Endothelial cell of umbilical vein (primary cell): ENCODE results near the gene FHOD3. TPM values are rescaled to one million over a fixed set of nuclear protein-coding genes. Genes with fewer than 3 reads are reported as not detected.

ENCODE experiments used
- BruUV-seq: library from RNA; stranded (reverse); fragments of 400-500 nt; replicated peaks from 2 replicates; lab custom pipeline; 2021; lab: Mats Ljungman, UMichigan
- CTCF ChIA-PET: fragments of 300-600, 350-600 bp; sonication (Branson Sonifier 250); formaldehyde crosslinking; loops from one replicate; lab custom pipeline; 2021; ENCODE audit warnings: antibody characterized with exemption, inconsistent platforms; lab: Charles Lee
- POLR2A ChIA-PET: fragments of 300-600, 350-600 bp; sonication (Branson Sonifier 250); formaldehyde crosslinking; loops from one replicate; lab custom pipeline; 2021; ENCODE audit warnings: antibody characterized with exemption, inconsistent platforms; lab: Charles Lee
- DNase-seq: peaks from one replicate; pipeline ENCODE4 v3.0.0-alpha.2; 2011; ENCODE audit warnings: low read depth, low spot score
- FAIRE-seq: peaks from 2 replicates; lab custom pipeline; 2011; peaks lifted over from hg19 to GRCh38; lab: Jason Lieb, UNC
- H2AFZ ChIP-seq: 2 replicates; pipeline ENCODE4 v1.6.0; 2012; ENCODE audit warnings: low read depth, low read length, control low read depth, inconsistent platforms
- H3K27ac ChIP-seq: 2 replicates; pipeline ENCODE4 v1.5.1; 2011; ENCODE audit warnings: low read depth, mild to moderate bottlenecking, control low read depth, low read length, moderate library complexity; ENCODE audit not compliant: insufficient read depth
- H3K27me3 ChIP-seq, 2 experiments: 2 replicates each; pipeline versions ENCODE4 v1.6.0 to v1.6.1; 2011; ENCODE audit warnings: low read length in 2 of 2, mixed read lengths in 1 of 2; ENCODE audit not compliant: control insufficient read depth in 2 of 2, insufficient read depth in 2 of 2
- H3K36me3 ChIP-seq, 2 experiments: 2 replicates in 1 of 2; 3 replicates in 1 of 2; pipeline ENCODE4 v1.5.1; 2011; ENCODE audit warnings: low read length in 2 of 2, mild to moderate bottlenecking in 1 of 2, moderate library complexity in 1 of 2; ENCODE audit not compliant: control insufficient read depth in 2 of 2, insufficient read depth in 2 of 2; ENCODE audit errors: extremely low read depth in 1 of 2
- H3K4me1 ChIP-seq: 3 replicates; pipeline ENCODE4 v1.5.1; 2011; ENCODE audit warnings: mild to moderate bottlenecking, low read length; ENCODE audit not compliant: control insufficient read depth, insufficient read depth; ENCODE audit errors: extremely low read depth
- H3K4me2 ChIP-seq: 2 replicates; pipeline ENCODE4 v1.6.1; 2011; ENCODE audit warnings: low read length, control low read depth, mixed read lengths; ENCODE audit not compliant: insufficient read depth
- H3K4me3 ChIP-seq, 3 experiments: fragments of 200-600 bp in 1 of 3; sonication (generic), shearing (Covaris generic) in 1 of 3; replicated peaks in 1 of 3; 2 replicates each; pipeline ENCODE4 v1.5.1; 2011 to 2016; ENCODE audit warnings: control low read depth in 3 of 3, low read length in 3 of 3, mild to moderate bottlenecking in 2 of 3, inconsistent platforms in 1 of 3, low read depth in 1 of 3, moderate library complexity in 1 of 3; ENCODE audit not compliant: insufficient read depth in 1 of 3
- H3K79me2 ChIP-seq: 2 replicates; pipeline ENCODE4 v1.6.0; 2012; ENCODE audit warnings: low read length, inconsistent platforms; ENCODE audit not compliant: control insufficient read depth, insufficient read depth
- H3K9ac ChIP-seq: replicated peaks from 2 replicates; pipeline ENCODE3; 2011; ENCODE audit warnings: low read length, control low read depth; ENCODE audit not compliant: insufficient read depth; ENCODE audit errors: extremely low read depth
- H3K9me1 ChIP-seq: replicated peaks from 3 replicates; pipeline ENCODE4 v1.6.0; 2011; ENCODE audit warnings: mild to moderate bottlenecking, low read length; ENCODE audit not compliant: control insufficient read depth, insufficient read depth; ENCODE audit errors: extremely low read depth
- H3K9me3 ChIP-seq: replicated peaks from 2 replicates; pipeline ENCODE4 v1.5.1; 2012; ENCODE audit warnings: low read length, inconsistent platforms; ENCODE audit not compliant: control insufficient read depth, insufficient read depth
- H4K20me1 ChIP-seq: replicated peaks from 2 replicates; pipeline ENCODE3; 2011; ENCODE audit warnings: mild to moderate bottlenecking, low read length; ENCODE audit not compliant: control insufficient read depth, insufficient read depth; ENCODE audit errors: extremely low read depth
- FOS ChIP-seq: IDR thresholded peaks from 2 replicates; pipeline ENCODE4 v1.6.1; 2011; ENCODE audit warnings: mild to moderate bottlenecking, low read length, moderate library complexity, borderline replicate concordance; ENCODE audit not compliant: insufficient read depth
- GATA2 ChIP-seq: IDR thresholded peaks from 2 replicates; pipeline ENCODE4 v1.7.0; 2011; ENCODE audit warnings: low read depth, mild to moderate bottlenecking, moderate library complexity, mixed read lengths, low read length; ENCODE audit not compliant: insufficient read length, insufficient read depth
- JUN ChIP-seq: IDR thresholded peaks from 2 replicates; pipeline ENCODE4 v1.6.1; 2011; ENCODE audit warnings: borderline replicate concordance, low read depth; ENCODE audit not compliant: insufficient read length, insufficient read depth
- MYC ChIP-seq: IDR thresholded peaks from one replicate; pipeline ENCODE4 v1.6.1; 2011; ENCODE audit warnings: mild to moderate bottlenecking, low read depth, low read length
- POLR2A ChIP-seq: IDR thresholded peaks from 2 replicates; pipeline ENCODE4 v1.6.1; 2012; ENCODE audit warnings: low read depth, mild to moderate bottlenecking, control low read depth, low read length
- dilution Hi-C: fragments of 300-500 bp; cut with MboI; formaldehyde crosslinking; loops from one replicate; pipeline ENCODE4 v1.15.0; 2019; ENCODE audit warnings: low sequenced_read_pairs; ENCODE audit not compliant: extremely low pct_ligation_motif_present
- intact Hi-C: fragments of 100-400 bp; cut with micrococcal nuclease; formaldehyde crosslinking; loops from one replicate; pipeline ENCODE4 v1.10.0; 2022
- polyA plus RNA-seq, 4 experiments: library from polyadenylated mRNA; depleted of rRNA in 3 of 4; stranded (reverse) in 3 of 4; unstranded in 1 of 4; fragments of >200 nt; gene quantifications; 2 replicates each; pipeline versions ENCODE4 v1.2.1 to v1.2.3, GENCODE V29; 2011 to 2012; ENCODE audit warnings: missing spikeins in 1 of 4
- total RNA-seq: library from RNA; stranded (reverse); gene quantifications from 2 replicates; pipeline ENCODE4 v1.2.3, GENCODE V29; 2021
- TF ChIP-seq, protein P1 (sequence below), 2 donors: IDR thresholded peaks; 1 replicate in 1 of 2; 2 replicates in 1 of 2; pipeline ENCODE4 v1.5.1; 2011; ENCODE audit warnings: low read length in 2 of 2, mild to moderate bottlenecking in 2 of 2, moderate library complexity in 2 of 2, control low read depth in 1 of 2, inconsistent platforms in 1 of 2, low read depth in 1 of 2; ENCODE audit not compliant: insufficient read depth in 1 of 2; ENCODE audit errors: extremely low read depth in 1 of 2

Gene FHOD3
- total and polyA plus RNA-seq, 2 donors (not counting 3 experiments of a cell fraction or from before 2014, with no cell fraction given), result 0.06 to 1.5 TPM

DNA sequence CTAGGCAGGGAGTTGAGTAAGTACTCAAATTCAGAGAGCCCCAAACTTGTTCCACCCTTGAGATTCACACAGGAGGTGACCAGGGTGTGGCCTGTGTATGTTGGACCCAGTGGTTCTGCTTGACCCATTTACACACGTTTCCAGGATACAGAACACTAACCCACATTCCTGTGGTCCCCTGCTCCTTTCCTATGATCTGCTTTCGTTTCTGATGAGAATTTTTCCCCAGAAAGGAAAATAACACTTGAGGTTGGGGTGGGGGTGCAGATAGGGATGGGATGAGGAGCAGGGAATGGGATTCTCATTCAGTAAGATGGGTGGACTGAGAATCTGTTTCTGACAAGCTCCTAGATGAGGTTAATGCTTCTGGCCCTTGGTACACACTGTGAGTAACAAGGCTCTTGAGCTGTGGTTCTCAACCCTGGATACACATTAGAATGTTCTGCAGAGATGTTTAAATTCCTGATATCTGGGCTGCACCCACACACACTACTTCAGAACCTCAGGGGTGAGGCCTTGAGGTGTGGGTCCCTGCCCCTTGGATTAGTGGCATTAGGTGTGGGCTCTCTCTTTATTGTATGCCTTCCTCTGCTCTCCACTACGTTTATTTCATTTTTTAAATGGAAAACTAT is 472.9 kb downstream of the FHOD3 start:
- no peak overlapping the region for H3K9ac ChIP-seq
- H3K4me1 ChIP-seq, result no peaks in the 10 kb centered on the region
- no peak overlapping the region for H3K4me2 ChIP-seq
- dilution Hi-C loops, result no loop called here
- no peaks in the 10 kb centered on the region for H3K9me3 ChIP-seq
- ChIA-PET POLR2A (no interaction called here), CTCF (no interaction called here)
- H3K36me3 ChIP-seq, result no peaks in the 10 kb centered on the region
- TF ChIP-seq, protein P1, sequence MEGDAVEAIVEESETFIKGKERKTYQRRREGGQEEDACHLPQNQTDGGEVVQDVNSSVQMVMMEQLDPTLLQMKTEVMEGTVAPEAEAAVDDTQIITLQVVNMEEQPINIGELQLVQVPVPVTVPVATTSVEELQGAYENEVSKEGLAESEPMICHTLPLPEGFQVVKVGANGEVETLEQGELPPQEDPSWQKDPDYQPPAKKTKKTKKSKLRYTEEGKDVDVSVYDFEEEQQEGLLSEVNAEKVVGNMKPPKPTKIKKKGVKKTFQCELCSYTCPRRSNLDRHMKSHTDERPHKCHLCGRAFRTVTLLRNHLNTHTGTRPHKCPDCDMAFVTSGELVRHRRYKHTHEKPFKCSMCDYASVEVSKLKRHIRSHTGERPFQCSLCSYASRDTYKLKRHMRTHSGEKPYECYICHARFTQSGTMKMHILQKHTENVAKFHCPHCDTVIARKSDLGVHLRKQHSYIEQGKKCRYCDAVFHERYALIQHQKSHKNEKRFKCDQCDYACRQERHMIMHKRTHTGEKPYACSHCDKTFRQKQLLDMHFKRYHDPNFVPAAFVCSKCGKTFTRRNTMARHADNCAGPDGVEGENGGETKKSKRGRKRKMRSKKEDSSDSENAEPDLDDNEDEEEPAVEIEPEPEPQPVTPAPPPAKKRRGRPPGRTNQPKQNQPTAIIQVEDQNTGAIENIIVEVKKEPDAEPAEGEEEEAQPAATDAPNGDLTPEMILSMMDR (IDR thresholded peaks at IDR 0.05; ENCODE audit: extremely low read depth in 1 of 2, insufficient read depth in 1 of 2, low read depth in 1 of 2, low read length in 2 of 2), result no peak
- TF ChIP-seq JUN (no peak), GATA2 (no peak), MYC (no peak), POLR2A (no peak), FOS (no peak)
- H3K27ac ChIP-seq, result no peak overlapping the region
- no peaks in the 10 kb centered on the region for H4K20me1 ChIP-seq
- no peaks in the 10 kb centered on the region for H3K9me1 ChIP-seq
- H3K27me3 ChIP-seq, result peaks cover 4 to 7% of the 10 kb centered on the region in 2 experiments
- H2AFZ ChIP-seq, result no peak overlapping the region
- no peaks in the 10 kb centered on the region for H3K79me2 ChIP-seq
- intact Hi-C loops, result no loop called here
- BruUV-seq, result no TSS peak
- no peak overlapping the region for H3K4me3 ChIP-seq
- FAIRE-seq, result no peak
- no peak for DNase-seq
